Activated T-cell treated with anti-CD3 and anti-CD28 coated beads, Interleukin-2, amount 50 U/mL, for 4 hours (primary cell): ENCODE data around the gene WDR18. TPM values are rescaled to one million over a fixed set of nuclear protein-coding genes. Genes with fewer than 3 reads are reported as not detected.
"Not testable (repeated sequence)": the region's sequence is repeated elsewhere in the genome, so short reads cannot be mapped to it uniquely, and the experiment has no call there.

Source experiments
- ATAC-seq, 2 donors: fragments of 200-7000 bp; cut with Tn5 transposase; one replicate each; pipeline ENCODE4 v1.10.0; 2021
- DNase-seq: peaks from one replicate; pipeline ENCODE4 v3.0.0-alpha.2; 2020
- H3K27me3 Mint-ChIP-seq: one replicate; pipeline ENCODE4 v1.8.0; 2021; ENCODE audit warnings: low read depth, mixed read lengths
- H3K36me3 Mint-ChIP-seq: one replicate; pipeline ENCODE4 v1.8.0; 2022; ENCODE audit warnings: mixed read lengths; ENCODE audit not compliant: insufficient read depth
- H3K4me1 Mint-ChIP-seq: one replicate; pipeline ENCODE4 v1.8.0; 2021; ENCODE audit warnings: low read depth, mixed read lengths
- H3K4me3 Mint-ChIP-seq: one replicate; pipeline ENCODE4 v1.8.0; 2021; ENCODE audit warnings: mild to moderate bottlenecking, moderate library complexity, mixed read lengths
- H3K9me3 Mint-ChIP-seq: one replicate; pipeline ENCODE4 v1.8.0; 2021; ENCODE audit warnings: mixed read lengths
- total RNA-seq, 3 donors: library from RNA; stranded (reverse); gene quantifications; one replicate each; pipeline ENCODE4 v1.2.1, GENCODE V29; 2021

The WDR18 gene
- total RNA-seq, 3 donors from 2014 or later: 163 to 217 (median 199) TPM

- Mint-ChIP-seq H3K4me1 (peaks cover 12% of the 10 kb centered on the region), H3K36me3 (no peaks in the 10 kb centered on the region), H3K9me3 (no peaks in the 10 kb centered on the region)
Measured at GRCh38 chr19:955803-956765, 28.1 kb upstream of the WDR18 start.

DNA sequence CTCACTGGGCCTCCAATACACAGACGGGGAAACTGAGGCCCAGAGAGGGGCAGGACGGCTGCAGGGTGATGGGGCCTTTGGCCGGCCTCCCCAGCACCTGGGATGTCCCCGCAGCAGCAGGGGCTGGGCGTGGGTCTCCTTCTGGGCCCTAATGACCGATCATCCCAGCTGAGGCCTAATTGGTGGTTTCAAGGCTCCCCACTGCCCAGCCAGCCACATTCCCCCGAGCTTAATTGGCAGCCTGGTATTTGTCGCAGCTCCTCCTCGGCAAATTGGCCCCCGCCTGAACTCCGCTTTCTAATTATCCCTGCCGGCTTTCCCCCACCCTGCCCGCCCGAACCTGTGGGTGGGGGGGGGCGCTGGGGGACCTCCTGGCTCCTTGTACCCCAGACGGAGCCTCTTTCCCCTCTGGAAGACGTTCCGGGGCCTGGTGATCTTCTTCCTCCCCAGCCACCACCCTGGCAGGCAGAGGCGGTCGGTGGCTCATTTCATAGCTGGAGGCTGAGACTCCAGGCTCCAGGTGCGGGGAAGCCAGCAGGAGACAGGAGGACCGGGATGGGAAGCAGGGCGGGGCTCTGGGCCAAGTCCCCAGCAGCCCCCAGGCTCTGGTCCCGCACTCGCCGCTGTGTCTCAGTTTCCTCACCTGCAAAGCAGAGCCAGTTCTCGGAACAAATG, 27.2 kb upstream of the WDR18 start:
- peaks cover 8% of the 10 kb centered on the region for H3K4me1 Mint-ChIP-seq
- H3K27me3 Mint-ChIP-seq: no peaks in the 10 kb centered on the region
- no peaks in the 10 kb centered on the region for H3K36me3 Mint-ChIP-seq
- no peaks in the 10 kb centered on the region for H3K9me3 Mint-ChIP-seq
- no peak for DNase-seq
- ATAC-seq: no peak
- H3K4me3 Mint-ChIP-seq: no peak overlapping the region

More at GRCh38 chr19:955803-956765, 28.1 kb upstream of the WDR18 start:
- Mint-ChIP-seq H3K27me3 (no peaks in the 10 kb centered on the region), H3K4me3 (no peak overlapping the region)
- DNase-seq (no peak), ATAC-seq (no peak)

DNA sequence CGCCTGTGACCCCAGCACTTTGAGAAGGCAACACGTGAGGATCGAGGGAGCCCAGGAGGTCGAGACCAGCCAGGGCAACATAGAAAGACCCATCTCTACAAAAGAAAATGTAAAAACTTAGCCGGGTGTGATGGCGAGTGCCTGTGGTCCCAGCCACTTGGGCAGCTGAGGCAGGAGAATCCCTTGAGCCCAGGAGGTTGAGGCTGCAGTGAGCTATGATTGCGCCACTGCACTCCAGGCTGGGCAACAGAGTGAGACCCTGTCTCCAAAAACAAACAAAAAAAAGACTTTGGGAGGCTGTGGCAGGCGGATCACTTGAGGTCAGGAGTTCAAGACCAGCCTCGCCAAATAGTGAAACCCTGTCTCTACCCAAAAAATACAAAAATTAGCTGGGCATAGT, 26.6 kb upstream of the WDR18 start:
- not testable (repeated sequence) for ATAC-seq, H3K9me3 Mint-ChIP-seq, H3K4me3 Mint-ChIP-seq, DNase-seq, H3K36me3 Mint-ChIP-seq, H3K27me3 Mint-ChIP-seq
- peaks cover 10% of the 10 kb centered on the region for H3K4me1 Mint-ChIP-seq

- no peaks in the 10 kb centered on the region for H3K36me3 Mint-ChIP-seq
- no peaks in the 10 kb centered on the region for H3K9me3 Mint-ChIP-seq
- peak; percentile 93 to 100 for ATAC-seq
- DNase-seq: peak; percentile 46
- H3K27me3 Mint-ChIP-seq: no peaks in the 10 kb centered on the region
- H3K4me3 Mint-ChIP-seq: no peak overlapping the region
- H3K4me1 Mint-ChIP-seq: peaks cover 6% of the 10 kb centered on the region
Measured at GRCh38 chr19:958967-959855, 24.9 kb upstream of the WDR18 start.

GRCh38 chr19:960020-960419, 24.1 kb upstream of the WDR18 start:
- no peaks in the 10 kb centered on the region for H3K9me3 Mint-ChIP-seq
- no peaks in the 10 kb centered on the region for H3K27me3 Mint-ChIP-seq
- DNase-seq (no peak), ATAC-seq (no peak)
- H3K4me3 Mint-ChIP-seq: no peak overlapping the region
- peaks cover under 1% of the 10 kb centered on the region for H3K36me3 Mint-ChIP-seq
- peaks cover 6% of the 10 kb centered on the region for H3K4me1 Mint-ChIP-seq

DNA sequence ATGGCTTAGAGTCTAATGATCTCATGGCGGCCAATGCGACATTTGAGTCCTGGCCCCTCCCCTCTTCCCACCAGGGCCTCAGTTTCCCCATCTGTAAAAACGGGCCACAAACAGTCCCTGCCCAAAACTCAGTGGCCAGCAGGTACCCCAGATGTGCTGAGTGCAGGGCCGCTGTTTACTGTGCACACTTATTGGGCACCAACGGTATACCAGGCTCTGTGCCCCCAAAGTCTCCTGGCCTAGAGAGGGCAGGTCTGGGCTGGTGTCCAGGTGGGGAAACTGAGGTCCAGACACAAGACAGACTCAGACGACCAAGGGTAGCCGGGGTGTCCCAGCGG, 23.6 kb upstream of the WDR18 start:
- DNase-seq (no peak), ATAC-seq (no peak)
- Mint-ChIP-seq H3K9me3 (no peaks in the 10 kb centered on the region), H3K4me1 (peaks cover 6% of the 10 kb centered on the region), H3K27me3 (no peaks in the 10 kb centered on the region), H3K4me3 (no peak overlapping the region), H3K36me3 (peaks cover 2% of the 10 kb centered on the region)

DNA sequence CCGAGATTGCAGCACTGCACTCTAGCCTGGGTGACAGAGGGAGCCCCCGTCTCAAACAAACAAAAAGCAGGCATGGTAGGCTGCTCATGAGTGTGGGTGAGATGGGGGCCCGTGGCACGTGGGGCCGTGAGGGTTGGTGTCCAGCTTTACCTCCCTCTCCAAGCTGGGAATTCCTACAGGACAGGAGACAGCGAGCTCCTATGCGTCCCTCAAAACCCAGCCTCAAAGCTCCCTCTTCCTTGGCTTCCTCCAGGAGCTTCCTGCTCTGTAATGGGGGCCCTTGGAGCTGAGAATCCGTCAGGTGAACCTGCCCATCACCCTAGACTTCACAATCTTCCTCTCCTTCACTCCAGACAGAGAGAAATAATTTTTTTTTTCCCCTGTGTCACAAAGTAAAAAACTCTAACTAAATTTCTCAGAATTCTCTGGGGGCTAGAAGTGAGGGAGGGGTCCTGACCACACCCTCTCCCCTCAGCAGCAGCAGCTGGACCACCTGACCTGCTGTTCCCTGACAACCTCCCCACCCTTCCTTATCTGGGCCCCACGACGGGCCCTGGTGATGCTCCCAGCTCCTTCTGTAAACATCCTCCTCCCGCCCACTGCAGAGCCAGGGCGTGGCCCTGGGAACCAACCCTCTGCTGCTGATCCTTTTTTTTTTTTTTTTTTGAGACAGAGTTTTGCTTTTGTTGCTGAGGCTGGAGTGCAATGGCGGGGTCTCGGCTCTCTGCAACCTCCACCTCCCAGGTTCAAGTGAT, 22.1 kb upstream of the WDR18 start:
- Mint-ChIP-seq H3K36me3 (peaks cover 4% of the 10 kb centered on the region), H3K9me3 (no peaks in the 10 kb centered on the region), H3K4me3 (no peak overlapping the region), H3K4me1 (peaks cover 6% of the 10 kb centered on the region), H3K27me3 (no peaks in the 10 kb centered on the region)
- ATAC-seq: no peak
- DNase-seq: no peak

- Mint-ChIP-seq H3K4me3 (no peak overlapping the region), H3K27me3 (no peaks in the 10 kb centered on the region), H3K4me1 (peaks cover 6% of the 10 kb centered on the region), H3K36me3 (peaks cover 4% of the 10 kb centered on the region), H3K9me3 (no peaks in the 10 kb centered on the region)
- ATAC-seq (no peak), DNase-seq (no peak)
Measured at GRCh38 chr19:962683-963400, 21.3 kb upstream of the WDR18 start.

DNA sequence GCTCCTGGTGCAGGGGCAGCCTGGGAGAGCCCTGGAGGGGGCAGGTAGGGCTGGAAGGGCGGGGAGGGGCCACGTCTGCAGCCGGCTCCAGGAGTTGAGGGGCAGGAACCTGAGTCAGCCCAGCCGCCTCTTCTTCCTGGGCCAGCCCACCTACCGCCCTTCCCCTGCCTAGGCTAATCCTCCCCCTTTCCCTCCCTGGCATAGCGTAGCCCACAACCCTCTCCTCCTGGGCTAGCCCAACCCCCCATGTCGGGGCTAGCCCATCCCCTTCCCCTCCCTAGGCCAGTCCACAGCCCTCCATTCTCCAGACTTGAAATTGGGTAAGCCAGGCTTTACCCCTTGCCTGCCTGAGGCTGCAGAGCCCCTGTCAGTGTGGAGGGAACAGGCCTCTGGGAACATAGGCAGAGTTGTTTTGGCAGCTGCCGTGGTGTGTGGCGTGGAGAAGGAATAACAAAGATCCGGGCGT, 20.6 kb upstream of the WDR18 start:
- DNase-seq: no peak
- no peaks in the 10 kb centered on the region for H3K9me3 Mint-ChIP-seq
- H3K36me3 Mint-ChIP-seq: peaks cover 8% of the 10 kb centered on the region
- no peak overlapping the region for H3K4me3 Mint-ChIP-seq
- no peak for ATAC-seq
- H3K4me1 Mint-ChIP-seq: peaks cover 6% of the 10 kb centered on the region
- H3K27me3 Mint-ChIP-seq: no peaks in the 10 kb centered on the region

DNA sequence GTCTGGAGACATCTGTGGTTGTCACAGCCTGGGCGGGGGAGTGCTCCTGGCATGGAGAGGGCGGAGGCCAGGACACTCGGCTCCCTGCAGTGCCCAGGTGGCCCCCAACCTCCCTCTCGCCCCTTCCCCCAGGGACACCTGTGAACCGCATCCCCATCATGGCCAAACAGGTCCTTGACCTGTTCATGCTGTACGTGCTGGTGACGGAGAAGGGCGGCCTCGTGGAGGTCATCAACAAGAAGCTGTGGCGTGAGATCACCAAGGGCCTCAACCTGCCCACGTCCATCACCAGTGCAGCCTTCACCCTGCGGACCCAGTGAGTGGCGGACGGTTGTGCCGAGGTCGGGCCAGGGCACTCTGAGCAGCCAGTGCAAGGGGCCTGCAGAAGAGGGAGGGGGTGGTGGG, 20.0 kb upstream of the WDR18 start:
- Mint-ChIP-seq H3K9me3 (no peaks in the 10 kb centered on the region), H3K4me1 (peaks cover 4% of the 10 kb centered on the region), H3K36me3 (peaks cover 8% of the 10 kb centered on the region), H3K4me3 (no peak overlapping the region), H3K27me3 (no peaks in the 10 kb centered on the region)
- ATAC-seq: no peak
- no peak for DNase-seq

- Mint-ChIP-seq H3K4me3 (no peak overlapping the region), H3K4me1 (peaks cover 4% of the 10 kb centered on the region), H3K27me3 (no peaks in the 10 kb centered on the region), H3K36me3 (peaks cover 8% of the 10 kb centered on the region), H3K9me3 (no peaks in the 10 kb centered on the region)
- no peak for DNase-seq
- no peak for ATAC-seq
Measured at GRCh38 chr19:964761-965694, 19.1 kb upstream of the WDR18 start.

DNA sequence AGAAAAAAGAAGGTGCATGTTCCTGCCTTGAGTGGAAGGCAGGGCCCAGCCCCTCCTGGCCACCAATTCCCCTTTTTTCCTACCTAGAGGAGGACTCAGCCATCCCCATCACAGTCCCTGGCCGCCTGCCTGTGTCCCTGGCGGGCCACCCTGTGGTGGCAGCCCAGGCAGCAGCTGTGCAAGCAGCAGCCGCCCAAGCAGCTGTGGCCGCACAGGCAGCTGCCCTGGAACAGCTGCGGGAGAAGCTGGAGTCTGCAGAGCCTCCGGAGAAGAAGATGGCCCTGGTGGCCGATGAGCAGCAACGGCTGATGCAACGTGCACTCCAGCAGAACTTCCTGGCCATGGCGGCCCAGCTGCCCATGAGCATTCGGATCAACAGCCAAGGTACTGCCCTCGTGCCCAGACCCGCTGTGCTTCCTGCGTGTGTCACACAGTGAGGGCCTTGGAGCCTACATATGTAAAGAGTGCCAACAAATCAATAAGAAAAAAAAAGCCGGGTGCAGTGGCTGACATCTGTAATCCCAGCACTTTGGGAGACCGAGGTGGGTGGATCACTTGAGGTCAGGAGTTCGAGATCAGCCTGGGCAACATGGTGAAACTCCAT, 17.6 kb upstream of the WDR18 start:
- Mint-ChIP-seq H3K9me3 (peaks cover 5% of the 10 kb centered on the region), H3K27me3 (no peaks in the 10 kb centered on the region), H3K4me3 (no peak overlapping the region), H3K4me1 (peaks cover 4% of the 10 kb centered on the region), H3K36me3 (peaks cover 13% of the 10 kb centered on the region)
- DNase-seq: no peak
- no peak for ATAC-seq
